D721Med (cell line): ENCODE measurements around the gene GPR162.
"Not testable (repeated sequence)": the region's sequence is repeated elsewhere in the genome, so short reads cannot be mapped to it uniquely, and the experiment has no call there.

ENCODE experiments used
- DNase-seq: peaks from one replicate; pipeline ENCODE4 v3.0.0; 2011; ENCODE audit warnings: low spot score; ENCODE audit not compliant: insufficient read length
- FAIRE-seq: peaks from 2 replicates; lab custom pipeline; 2011; peaks lifted over from hg19 to GRCh38; lab: Jason Lieb, UNC
- TF ChIP-seq, protein P1 (sequence below): IDR thresholded peaks from 2 replicates; pipeline ENCODE4 v1.5.1; 2012; ENCODE audit warnings: mild to moderate bottlenecking, control low read depth; ENCODE audit not compliant: insufficient read depth; ENCODE audit errors: missing control alignments

GPR162 gene

DNA sequence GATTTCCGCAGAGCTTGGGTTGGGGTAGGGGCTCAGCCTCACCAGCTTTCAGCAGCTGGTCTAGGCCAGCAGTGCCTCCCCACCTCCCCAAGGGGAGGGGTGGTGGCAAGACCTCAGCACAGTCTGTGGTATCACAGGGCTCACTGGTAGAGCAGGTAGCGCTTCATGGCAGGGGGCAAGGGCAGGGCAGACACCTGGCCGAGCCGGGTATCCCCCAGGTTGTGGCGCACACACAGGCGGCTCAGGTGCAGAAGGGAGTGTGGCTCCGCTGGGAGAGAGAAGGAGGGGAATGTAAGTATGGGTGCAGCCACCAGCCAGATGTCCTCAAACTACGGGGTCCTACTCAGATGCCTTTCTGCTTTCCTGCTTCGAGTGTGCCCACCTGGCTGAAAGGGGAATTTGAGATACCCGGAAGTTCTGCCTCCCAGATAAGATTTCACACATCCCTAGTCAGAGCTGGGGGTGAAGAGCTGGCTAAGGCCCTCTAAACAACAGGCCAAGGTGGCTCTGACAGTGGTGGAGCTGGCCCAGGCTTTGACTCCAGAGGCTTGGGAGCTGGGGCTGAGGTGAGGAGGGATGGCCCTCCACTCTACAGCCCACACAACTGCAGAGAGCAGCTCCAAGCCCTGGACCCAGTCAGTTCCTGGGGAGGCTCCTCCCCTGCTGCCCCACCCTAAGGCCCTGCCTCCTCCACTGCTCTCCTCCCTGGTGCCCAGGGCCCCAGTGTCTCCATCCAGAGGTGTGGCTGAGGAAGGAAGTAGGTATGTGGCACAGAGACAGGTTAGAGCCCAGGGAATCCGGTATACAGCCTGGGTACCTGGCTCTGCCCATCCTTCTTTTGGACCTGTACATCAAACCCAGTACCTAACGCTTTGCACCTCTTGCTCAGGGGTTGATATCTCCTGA, 49.7 kb downstream of the GPR162 start:
- TF ChIP-seq, protein P1, sequence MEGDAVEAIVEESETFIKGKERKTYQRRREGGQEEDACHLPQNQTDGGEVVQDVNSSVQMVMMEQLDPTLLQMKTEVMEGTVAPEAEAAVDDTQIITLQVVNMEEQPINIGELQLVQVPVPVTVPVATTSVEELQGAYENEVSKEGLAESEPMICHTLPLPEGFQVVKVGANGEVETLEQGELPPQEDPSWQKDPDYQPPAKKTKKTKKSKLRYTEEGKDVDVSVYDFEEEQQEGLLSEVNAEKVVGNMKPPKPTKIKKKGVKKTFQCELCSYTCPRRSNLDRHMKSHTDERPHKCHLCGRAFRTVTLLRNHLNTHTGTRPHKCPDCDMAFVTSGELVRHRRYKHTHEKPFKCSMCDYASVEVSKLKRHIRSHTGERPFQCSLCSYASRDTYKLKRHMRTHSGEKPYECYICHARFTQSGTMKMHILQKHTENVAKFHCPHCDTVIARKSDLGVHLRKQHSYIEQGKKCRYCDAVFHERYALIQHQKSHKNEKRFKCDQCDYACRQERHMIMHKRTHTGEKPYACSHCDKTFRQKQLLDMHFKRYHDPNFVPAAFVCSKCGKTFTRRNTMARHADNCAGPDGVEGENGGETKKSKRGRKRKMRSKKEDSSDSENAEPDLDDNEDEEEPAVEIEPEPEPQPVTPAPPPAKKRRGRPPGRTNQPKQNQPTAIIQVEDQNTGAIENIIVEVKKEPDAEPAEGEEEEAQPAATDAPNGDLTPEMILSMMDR = no peak
- no peak for DNase-seq
- FAIRE-seq = no peak

DNA sequence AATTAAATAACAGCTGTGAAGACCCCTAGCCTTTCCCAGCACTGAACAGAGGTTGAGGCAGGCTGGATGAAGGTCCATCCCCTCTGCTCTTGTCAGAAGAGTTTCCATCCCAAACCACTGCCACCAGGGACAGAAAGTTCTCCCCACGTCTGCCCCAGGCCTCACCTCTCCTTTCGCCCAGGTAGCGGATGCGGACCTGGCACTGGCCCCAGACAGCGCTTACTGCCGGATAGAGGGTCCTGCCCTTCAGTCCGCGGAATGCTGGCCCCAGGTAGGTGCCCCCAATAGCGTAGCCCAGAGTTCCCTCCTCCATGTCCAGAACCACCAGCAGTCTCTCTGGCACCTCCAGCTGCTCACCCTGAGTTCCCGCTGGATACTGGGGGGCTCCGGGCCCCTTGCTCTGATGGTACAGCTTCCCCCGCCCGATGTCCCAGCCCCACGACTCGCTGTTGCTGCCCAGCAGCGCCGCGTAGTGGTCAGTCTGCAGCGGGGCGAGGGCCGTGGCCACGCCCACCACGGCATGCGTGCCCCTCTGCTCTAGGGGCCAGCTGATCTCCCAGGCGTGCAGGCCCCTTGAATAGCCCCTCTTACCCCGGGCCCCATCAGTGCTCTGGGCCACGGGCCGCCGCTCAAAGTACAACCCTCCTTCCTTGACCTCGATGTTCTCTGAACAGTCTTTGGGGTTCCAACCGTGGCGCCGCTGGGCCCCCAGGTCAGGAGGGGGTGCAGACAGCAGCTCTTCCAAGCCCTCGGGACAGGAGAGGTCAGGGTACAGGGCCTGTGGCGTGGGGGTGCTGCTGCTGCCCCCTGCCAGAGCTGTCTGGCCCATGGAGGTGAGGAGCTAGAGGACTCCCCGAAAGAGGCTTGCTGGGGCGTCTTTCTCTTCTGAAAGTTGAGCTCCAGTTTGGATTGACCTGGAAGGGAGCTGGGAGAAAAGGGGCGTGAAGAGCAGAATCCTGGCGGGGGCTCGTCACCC, 50.7 kb downstream of the GPR162 start:
- DNase-seq (peak; percentile 65), FAIRE-seq (no peak)
- TF ChIP-seq, protein P1 = peak; percentile 82

DNA sequence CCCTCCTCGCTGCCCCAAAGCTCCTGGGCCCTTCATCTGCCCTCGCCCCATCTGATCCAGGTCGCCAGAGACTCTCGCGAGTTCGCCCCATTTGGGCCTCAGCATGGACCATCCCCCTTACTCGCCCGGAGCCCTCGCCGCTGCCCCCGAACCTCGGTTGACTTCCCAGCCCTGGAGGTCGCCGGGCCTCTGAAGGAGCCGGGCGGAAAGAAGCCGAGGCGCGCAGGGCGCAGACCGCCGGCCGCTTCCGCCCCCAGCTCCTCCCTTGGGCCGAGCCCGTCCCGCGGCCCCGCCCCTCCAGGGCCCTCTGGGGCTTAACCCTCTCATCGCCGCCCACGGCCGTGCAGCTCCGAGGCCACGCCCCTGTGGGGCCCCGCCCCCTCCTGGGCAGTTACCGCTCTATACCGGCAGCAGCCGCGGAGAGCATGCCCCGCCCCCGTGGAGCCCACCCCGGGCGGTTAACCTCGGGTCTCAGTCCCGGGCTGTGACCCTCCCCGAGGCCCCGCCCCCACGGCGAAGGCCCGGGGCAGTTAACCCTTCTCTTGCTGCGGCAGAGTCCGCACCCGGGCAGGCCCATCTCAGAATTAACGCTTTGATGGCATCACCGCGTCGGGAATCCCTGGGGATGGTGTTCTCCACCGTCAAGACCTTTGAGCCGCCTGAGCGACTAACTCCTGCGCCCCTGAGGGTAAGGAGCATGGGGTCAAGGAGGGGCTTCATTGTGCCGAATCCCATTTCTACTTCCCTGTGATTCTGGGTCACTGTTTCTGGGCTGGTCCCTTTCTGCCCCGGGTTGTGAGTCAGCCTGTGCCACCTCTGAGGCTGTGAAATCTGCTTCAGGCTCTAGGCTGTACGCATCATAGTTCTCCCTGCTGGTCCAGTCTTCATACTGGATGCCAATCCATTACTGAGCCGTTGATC, 51.7 kb downstream of the GPR162 start, which contains the start of gene SPSB2:
SPSB2 (minus strand) TSS at position 210 of the 921 bp plus-strand sequence. CDS start 402 bp downstream, outside the sequence.
- TF ChIP-seq, protein P1 = no peak
- DNase-seq (peak; percentile 91), FAIRE-seq (no peak)

DNA sequence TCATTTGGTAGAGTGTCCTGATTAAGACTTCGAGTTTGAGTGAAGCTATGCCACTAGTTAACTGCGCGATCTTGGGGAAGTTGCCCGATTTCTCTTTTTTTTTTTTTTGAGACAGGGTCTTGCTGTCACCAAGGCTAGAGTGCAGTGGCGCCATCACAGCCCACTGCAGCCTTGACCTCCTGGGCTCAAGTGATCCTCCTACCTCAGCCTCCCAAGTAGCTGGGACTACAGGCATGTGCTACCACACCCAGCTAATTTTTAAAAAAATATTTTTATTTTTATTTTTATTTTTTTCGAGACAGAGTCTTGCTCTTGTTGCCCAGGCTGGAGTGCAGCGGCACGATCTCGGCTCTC, 52.4 kb downstream of the GPR162 start:
- not testable (repeated sequence) for FAIRE-seq, DNase-seq
